HG03565 (cell line): ENCODE results near the gene SLC26A2.
A peak's percentile ranks its signal among the peaks of the same experiment; 100 is the strongest.
"Not testable (repeated sequence)": the region's sequence is repeated elsewhere in the genome, so short reads cannot be mapped to it uniquely, and the experiment has no call there.

ENCODE experiments used
- ATAC-seq: cut with Tn5 transposase; IDR thresholded peaks from one replicate; pipeline ENCODE4 v1.9.1; 2021; ENCODE audit warnings: mild to moderate bottlenecking, moderate library complexity; ENCODE audit not compliant: unreplicated experiment

SLC26A2 gene

DNA sequence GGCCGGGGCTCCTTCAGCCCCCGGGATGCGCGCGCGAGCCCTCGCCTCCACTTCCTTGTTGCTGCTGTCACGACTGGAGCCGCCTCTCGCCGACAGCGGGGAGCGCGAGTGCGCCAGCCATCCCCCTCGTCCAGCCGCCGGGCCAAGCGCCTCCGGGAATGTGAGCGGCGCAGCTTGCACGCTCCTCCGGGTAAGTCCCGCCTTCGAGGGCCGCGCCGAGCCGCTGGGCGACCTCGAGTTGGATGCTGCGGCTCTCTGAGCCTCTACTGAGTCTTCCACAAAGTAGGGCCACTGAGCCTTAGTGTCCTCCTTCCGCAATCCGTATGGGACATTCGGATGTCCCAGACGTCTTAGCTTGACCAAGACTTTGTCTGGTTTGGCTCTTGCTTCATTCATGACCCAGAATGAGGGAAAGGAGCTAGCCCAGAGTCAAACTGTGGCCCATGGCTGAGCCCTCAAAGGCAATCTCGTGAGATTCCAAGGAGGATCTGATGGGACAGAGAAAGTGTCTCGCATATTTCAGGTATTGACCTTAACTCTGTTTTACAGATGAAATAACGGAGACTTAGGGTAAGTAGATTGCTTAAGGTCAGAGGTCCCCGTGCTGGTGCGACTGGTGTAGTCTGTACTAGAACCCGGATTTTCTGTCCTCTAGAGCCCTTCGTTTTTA lies 40.6 kb downstream of the SLC26A2 start:
- no peak for ATAC-seq

DNA sequence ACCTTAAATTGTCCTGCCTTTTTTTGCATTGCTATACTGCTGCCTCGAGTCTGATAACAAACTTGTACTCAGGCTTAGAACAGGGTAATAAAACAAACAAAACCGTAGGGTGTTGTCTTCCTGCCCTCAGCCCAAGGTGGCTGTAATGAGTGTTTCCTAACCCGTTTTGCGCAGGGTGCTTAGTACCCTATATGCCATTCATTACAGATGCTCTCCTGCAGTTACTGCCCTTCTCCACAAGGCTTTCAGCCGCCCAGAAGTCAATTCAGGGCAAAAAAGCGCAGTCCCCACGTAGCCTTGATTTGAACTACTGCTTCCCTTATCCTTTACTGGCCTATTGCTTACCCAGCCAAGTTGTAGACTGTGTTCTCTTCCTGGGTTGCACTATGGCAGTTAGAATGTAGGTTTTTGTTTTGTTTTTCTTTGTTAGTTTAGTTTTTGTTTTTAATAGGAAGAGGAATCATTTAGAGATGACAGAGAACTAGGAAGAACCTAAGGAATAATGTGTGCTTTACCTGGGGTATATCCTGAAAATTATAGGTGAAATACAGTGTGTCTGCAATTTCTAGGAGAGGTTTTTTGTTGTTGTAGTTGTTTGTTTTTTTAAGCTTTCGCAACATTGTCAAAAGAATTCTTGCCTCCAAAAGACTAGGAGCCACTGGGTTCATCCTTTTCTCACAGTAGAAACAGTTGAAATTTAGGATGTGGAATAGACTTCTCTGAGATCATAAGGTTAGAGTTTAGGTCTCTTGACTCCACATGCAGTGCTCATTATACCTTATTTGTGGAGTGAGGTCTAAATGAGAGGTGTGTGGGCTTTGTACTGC lies 41.3 kb downstream of the SLC26A2 start:
- ATAC-seq = peak; percentile 51

DNA sequence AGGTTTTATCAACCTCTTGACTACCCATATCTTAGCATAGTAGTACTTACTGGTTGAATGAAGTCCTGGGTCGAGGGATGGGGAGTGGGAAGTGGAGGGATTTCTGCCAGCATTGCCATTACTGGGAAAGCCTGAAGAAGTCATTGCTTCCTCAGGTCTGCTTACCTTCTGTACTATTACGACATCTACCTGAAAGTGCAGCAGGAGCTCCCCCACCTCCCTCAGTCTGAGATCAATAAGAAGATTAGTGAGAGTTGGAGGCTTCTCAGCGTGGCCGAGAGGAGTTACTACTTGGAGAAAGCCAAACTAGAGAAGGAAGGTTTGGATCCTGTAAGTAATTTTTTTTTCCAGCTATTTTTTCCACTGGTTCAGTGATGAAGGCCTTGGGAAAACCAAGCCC lies 45.8 kb downstream of the SLC26A2 start:
- no peak for ATAC-seq

DNA sequence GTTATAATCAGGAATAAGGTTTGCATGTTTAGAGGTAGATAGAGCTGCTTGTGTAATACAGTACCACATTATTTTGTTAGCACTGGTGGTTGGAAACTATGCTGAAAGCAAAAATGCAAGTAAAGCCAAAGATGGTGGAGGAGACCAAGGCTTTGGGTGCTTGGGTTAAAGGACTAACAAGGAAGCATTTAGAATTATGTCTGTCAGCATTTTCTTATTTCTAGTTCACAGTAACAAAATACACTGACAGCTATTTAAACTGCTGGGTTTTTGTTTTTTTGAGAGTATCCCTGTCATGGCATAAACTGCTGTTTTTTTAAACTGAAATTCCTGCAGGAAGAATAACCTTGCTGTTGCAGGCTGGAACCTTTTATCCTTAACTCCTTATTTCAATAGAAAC lies 46.5 kb downstream of the SLC26A2 start:
- ATAC-seq = no peak

DNA sequence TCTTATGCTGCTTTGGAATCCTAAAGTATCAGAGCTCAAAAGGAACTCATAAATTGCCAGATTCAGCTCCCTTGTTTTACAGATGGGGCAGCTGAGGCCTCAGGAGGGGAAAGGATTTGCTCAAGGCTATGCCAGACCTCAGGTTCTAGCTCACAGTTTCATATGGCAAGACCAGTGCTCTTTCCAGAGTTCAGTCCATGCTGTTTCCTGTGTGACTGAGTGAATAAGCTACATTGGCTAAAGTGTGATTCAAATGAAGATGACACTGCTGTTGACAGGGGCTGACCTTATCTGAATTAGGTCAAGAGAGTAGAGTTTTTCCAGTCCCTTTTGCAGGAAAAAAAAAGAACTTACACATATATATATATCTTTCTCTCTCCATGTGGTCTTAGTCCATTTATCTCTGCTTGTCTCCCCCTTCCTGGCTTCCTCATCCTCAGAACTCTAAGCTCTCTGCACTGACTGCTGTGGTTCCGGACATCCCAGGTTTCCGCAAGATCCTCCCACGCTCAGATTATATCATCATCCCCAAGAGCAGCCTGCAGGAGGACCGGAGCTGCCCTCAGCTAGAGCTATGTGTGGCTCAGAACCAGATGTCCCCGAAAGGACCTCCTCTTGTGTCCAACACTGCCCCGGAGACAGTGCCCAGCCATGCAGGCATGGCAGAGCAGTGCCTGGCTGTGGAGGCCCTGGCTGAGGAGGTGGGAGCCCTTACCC lies 49.3 kb downstream of the SLC26A2 start:
- no peak for ATAC-seq

DNA sequence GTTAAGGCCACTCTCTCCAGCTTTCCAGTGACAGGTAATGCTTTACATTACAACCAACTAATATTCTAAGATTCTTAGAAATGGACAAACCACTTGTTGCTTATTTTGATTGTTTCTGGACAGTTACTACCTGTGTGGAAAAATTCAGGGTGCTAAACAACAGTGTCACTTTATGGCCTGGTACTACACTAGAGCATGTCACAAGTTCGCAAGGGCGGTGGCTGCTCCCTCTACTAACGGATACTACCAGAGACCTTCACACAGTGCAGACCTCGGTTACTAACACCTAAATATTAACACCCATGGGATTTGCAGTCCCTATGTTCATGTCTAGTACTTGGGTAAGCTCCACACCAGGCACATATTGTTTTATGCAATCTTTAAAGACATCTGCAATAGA lies 53.4 kb downstream of the SLC26A2 start:
- ATAC-seq = no peak

DNA sequence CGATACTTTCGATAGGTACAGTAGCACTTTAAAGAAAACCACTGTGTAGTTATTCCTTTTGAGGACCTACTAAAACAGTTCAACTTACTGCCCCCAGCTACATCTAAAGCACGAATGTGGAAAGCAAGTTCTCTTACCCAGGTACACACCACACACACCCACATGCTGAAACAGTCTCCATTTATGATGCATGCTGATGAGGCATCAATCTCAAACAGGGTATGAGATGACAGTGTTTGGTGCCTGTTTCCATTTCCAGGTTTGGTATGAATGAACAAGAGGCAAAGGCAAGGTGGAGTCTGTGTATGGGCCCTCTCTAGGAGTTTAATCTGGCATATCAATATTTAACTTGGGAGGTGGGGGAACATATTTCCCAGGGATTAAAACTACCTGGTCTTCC lies 53.9 kb downstream of the SLC26A2 start:
- ATAC-seq = no peak

DNA sequence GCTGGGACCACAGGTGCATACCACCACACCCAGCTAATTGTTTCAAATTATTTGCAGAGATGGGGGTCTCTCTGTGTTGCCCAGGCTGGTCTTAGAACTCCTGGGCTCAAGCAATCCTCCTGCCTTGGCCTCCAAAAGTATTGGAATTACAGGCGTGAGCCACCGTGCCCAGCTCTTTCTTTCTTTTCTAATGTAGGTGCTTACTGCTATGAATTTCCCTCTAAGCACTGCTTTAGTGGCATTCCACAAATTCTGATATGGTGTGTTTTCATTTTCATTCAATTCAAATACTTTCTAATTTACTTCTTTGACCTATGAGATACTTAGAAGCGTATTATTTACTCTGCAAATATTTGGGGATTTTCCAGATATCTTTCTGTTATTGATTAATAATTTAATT lies 54.9 kb downstream of the SLC26A2 start:
- ATAC-seq = no peak

DNA sequence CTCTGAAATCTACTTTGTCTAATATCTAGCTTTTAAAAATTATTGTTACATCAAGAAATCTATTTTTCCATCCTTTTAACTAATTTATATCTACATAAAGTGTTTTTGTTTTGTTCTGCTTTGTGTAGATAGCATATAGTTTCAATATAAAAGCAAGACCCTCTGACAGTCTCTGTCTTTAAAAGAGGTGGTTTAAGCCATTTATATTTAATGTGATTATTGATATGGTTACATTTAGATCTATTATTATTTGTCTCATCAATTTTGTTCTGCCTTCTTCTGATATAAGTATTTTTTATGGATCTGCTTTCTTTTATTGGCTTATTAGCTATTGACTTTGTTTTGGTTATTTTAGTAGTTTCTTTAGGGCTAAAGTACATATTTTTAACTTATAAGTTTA lies 56.0 kb downstream of the SLC26A2 start:
- ATAC-seq = no peak

DNA sequence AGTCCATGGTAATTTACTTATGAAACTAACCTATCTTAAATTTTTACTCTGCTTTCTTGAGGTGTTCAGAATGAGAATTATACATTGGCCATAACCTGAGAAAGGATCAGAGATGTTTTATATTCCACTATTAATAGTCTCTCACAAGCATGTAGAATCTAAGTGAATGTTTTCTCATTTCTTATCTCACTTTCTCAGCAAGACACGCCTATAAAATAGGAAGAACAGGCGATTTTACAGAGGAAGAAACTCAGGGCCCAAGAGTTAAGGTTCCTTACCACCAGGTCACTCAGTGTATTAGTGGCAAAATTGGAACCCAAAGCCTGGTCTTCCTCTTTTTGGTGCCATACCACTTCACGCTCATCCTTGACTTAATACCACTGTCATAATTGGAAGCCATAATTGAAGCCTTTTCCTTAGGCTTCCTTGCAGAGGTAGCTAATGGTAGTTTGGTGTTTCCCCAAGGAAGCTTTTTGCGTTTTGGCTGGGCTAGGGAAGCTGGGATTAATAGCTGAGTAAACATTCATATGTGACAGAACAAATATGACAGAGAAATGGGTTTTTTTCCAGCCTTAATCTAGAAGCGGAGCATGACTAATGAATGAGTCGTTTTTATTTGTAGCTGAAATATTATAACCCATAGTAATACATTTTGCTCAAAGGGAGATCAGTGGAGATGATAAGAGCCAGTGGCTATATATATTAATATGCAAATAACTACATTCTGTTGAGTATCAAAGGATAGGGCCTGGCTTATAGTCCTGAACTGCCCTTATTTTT lies 56.9 kb downstream of the SLC26A2 start:
- ATAC-seq = no peak

DNA sequence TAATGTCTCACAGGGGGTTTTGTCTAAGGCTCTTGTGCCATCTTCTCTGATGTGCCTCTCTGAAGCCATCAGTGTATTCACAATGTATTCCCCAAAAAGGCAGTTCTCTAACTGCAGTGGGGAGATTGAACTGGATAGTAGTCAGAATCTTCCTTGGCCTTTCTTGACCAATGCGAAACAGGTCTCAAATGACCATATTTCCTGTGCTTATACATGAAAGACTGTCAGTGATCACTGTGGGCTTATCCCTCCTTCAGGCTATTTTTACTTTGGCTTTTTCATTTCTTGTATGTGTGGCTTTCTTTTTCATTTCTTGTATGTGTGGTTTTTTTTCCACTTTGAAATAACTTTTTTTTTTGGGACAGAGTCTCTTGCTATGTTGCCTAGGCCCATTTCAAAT lies 59.7 kb downstream of the SLC26A2 start:
- ATAC-seq = no peak

DNA sequence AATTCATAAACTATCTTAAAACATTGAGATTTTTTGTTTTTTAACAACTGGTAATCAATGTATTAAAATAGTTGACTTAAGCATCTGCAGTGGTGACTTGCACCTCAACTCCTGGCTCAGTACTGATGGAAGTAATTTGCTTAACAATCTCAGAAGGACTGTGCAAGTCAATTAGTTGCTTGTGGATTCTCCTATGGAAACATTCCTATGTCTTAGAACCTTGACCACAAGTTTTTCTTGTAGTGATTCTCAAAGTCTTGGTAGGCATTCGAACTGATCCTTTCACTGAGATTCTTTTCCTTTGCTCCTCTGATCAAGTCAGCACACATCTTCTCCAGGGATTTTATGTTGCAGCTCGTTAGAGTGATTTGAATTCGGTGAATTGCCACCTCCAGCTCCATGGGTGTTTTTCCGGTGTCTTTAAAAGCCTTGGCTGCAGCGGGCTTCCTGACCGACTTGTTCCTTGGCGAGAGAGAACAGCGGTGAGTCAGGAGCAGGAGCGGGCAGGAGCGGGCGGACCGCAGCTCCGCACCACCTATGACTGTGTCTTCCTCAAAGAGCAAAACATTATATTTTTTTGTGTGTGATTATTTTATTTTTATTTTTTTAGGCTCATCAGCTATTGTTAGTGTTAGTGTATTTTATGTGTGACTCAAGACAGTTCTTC lies 61.1 kb downstream of the SLC26A2 start:
- ATAC-seq = no peak

DNA sequence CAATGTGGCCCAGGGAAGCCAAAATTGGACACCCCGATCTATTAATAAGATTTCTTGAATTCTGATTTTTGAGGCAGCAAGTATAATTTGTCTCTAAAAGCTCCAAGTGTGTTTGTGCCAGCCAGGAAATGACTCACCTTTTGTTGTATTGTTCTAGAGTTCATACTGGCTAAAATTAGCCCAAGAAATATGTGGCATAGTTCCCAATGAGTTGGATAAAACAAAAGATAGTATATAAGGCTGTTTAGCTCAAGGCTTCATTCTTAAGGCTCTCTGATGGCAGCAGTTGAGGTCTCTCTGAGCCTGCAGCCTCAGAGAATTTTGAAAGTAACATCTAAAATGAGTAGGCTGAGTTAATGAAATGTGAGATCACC lies 61.6 kb downstream of the SLC26A2 start:
- ATAC-seq = no peak

DNA sequence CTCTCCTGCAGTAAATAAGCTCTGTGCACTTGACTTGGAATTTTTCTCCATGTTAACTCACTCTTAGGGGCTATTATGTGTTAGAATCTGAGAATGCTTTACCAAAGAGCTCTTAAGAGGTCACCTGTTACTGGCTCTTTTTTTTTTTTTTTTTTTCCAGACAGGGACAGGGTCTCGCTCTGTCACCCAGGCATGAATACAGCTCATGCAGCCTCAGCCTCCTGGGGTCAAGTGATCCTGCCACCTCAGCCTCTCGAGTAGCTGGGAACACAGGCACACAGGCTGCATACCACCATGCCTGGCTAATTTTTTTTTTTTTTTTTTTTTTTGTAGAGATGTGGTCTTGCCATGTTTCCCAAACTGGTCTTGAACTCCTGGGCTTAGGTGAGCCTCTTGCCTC lies 62.1 kb downstream of the SLC26A2 start:
- ATAC-seq = no peak

DNA sequence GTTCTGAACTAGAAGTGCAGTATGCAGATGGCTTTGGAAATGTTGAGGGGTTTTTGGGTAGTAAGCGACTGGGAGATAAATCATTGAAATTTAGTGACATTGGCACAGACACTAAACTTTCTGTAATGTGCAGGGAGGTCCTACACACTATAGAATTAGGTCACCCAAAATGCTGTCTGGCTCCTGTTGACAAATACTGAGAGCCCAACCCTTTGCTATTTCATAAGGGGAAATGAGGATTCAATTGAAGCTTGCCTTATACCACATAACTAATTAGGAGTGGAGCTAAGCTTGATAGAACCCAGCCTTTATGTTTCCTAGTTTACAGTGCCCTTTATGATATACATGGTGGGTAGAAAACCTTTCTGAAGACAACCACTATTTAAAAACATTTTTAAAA lies 62.6 kb downstream of the SLC26A2 start:
- no peak for ATAC-seq

DNA sequence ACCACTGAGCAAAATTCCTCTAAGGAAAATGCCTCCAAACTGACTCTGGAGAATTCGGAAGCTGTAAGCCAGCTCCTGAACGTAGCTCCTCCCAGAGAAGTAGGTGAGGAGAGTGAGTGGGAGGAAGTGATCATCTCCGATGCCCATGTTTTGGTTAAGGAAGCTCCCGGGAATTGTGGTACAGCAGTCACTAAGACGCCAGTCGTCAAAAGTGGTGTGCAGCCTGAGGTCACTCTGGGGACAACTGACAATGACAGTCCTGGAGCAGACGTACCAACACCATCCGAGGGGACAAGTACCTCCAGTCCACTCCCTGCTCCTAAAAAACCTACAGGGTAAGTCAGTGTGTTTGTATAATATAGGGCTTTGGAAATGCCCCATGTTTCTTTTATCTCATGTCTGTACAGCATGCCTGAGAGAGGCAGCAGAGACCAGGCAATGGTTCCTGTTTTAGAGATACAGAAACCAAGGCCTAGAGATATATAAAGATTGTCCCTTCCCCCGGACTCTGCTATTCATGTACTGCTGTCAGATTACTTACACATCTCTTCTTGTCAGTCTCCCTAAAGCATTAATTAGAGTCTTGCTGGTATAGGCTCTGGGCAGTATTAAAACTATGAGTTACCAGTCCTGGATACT lies 63.9 kb downstream of the SLC26A2 start:
- no peak for ATAC-seq

DNA sequence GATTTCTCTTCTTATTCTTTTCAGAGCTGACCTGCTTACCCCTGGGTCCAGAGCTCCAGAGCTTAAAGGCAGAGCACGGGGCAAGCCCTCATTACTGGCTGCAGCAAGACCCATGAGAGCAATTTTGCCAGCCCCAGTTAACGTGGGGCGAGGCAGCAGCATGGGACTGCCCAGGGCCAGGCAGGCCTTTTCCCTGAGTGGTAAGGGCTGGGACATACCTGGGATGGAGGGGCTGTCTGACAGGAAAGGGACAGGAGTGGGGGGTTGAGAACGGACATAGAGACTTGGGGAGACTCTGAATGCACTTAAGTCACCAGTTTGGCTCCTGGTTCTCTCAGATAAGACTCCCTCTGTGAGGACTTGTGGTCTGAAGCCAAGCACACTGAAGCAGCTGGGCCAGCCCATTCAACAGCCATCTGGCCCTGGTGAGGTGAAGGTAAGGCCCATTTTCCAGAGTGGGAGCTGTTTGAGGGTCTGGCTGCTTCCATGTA lies 66.2 kb downstream of the SLC26A2 start:
- ATAC-seq = no peak

DNA sequence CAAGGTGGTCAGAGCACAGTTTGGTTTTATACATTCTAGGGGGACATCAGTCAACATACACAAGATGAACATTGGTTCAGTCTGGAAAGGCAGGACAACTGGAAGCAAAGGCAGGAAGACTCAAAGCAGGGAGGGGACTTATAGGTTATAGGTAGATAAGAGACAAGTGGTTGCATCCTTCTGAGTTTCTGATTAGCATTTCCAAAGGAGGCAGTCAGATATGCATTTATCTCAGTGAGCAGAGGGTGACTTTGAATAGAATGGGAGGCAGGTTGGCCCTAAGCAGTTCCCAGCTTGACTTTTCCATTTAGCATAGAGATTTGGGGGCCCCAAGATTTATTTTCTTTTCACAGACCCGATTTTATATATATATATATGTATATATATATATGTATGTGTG lies 67.5 kb downstream of the SLC26A2 start:
- ATAC-seq = not testable (repeated sequence)

DNA sequence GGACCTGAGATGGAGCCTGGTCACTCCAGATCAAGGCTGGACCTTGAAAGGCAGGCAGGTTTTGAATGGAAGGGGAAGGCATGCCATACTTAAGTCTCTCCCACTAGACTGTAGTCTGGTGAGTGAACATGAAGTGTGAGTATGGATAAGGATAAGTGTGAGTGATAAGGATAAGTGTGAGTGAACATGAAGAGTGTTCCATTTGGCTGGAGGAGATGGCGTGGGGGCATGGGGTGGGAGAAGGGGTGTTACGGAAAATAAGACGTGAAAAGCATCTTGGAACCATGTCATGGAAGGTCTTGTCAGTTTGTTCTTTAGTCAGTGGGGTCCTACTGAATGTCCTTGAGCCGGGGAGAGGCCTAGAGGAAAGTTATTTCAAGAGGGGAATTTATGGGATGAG lies 72.8 kb downstream of the SLC26A2 start:
- no peak for ATAC-seq

DNA sequence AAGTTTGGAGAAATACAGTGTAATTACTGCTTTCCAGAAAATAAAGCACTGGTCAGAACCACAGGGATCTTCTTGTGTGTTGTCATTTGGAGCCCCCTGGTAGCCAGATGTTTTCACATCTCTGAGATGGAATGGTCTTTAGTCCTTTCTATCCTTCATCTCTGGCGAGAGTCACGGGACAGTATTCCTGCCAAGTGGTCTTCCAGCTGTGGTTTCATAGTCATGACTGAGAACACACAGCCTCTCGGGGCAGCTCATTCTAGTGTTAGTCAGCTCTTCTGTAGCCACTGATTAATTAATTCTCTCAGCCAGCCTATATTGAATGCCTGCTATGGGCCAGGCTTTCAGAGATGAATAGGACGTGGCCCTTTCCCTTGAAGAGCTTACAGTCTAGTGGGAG lies 74.1 kb downstream of the SLC26A2 start:
- no peak for ATAC-seq
